Activated CD8-positive, alpha-beta memory T cell treated with anti-CD3 and anti-CD28 coated beads, Interleukin-2, amount 50 U/mL, for 1 hour (primary cell): ENCODE data around the gene ANKRD13D.

Experiments used
- DNase-seq: peaks from one replicate; pipeline ENCODE4 v3.0.0-alpha.2; 2020; ENCODE audit errors: extremely low read depth

Gene ANKRD13D

GRCh38 chr11:67261946-67262681 lies 27.0 kb upstream of the ANKRD13D start:
- no peak for DNase-seq

- DNase-seq = no peak
Measured at GRCh38 chr11:67262731-67263675, 26.1 kb upstream of the ANKRD13D start.

- no peak for DNase-seq
Measured at GRCh38 chr11:67264260-67264659, 24.8 kb upstream of the ANKRD13D start.

- no peak for DNase-seq
Measured at GRCh38 chr11:67264877-67265632, 24.0 kb upstream of the ANKRD13D start.

- no peak for DNase-seq
Measured at GRCh38 chr11:67265633-67266448, 23.3 kb upstream of the ANKRD13D start.

GRCh38 chr11:67266449-67267187 lies 22.5 kb upstream of the ANKRD13D start, which contains the start of gene GRK2:
Gene GRK2 (plus strand): TSS chr11:67266473. CDS start chr11:67266700, 227 bp downstream.
- no peak for DNase-seq

GRCh38 chr11:67267188-67268080 lies 21.7 kb upstream of the ANKRD13D start:
- DNase-seq = no peak

- DNase-seq = no peak
Measured at GRCh38 chr11:67268081-67268961, 20.8 kb upstream of the ANKRD13D start.

GRCh38 chr11:67268962-67269268 lies 20.2 kb upstream of the ANKRD13D start:
- DNase-seq = no peak

- DNase-seq = no peak
Measured at GRCh38 chr11:67269401-67270255, 19.5 kb upstream of the ANKRD13D start.

GRCh38 chr11:67270256-67271204 lies 18.6 kb upstream of the ANKRD13D start:
- DNase-seq = no peak

GRCh38 chr11:67271205-67271540 lies 17.9 kb upstream of the ANKRD13D start:
- DNase-seq = no peak

GRCh38 chr11:67271541-67272284 lies 17.4 kb upstream of the ANKRD13D start:
- DNase-seq = no peak

- no peak for DNase-seq
Measured at GRCh38 chr11:67272327-67273259, 16.5 kb upstream of the ANKRD13D start.
